GM21515 (cell line): ENCODE results near the gene CLN6.
"Not testable (repeated sequence)": the region's sequence is repeated elsewhere in the genome, so short reads cannot be mapped to it uniquely, and the experiment has no call there.

ENCODE experiments used
- ATAC-seq: cut with Tn5 transposase; IDR thresholded peaks from one replicate; pipeline ENCODE4 v1.9.1; 2021; ENCODE audit not compliant: unreplicated experiment

CLN6 gene

GRCh38 chr15:68256675-68257450, 27.3 kb upstream of the CLN6 start:
- no peak for ATAC-seq

- no peak for ATAC-seq
Measured at GRCh38 chr15:68252925-68253534, 23.5 kb upstream of the CLN6 start.

GRCh38 chr15:68249058-68249713, 19.7 kb upstream of the CLN6 start:
- ATAC-seq: no peak

- ATAC-seq: no peak
Measured at GRCh38 chr15:68244235-68244634, 14.7 kb upstream of the CLN6 start.

GRCh38 chr15:68241088-68241935, 11.8 kb upstream of the CLN6 start:
- no peak for ATAC-seq

GRCh38 chr15:68239025-68239424, 9.5 kb upstream of the CLN6 start:
- ATAC-seq: no peak

GRCh38 chr15:68235022-68235421, 5.5 kb upstream of the CLN6 start:
- ATAC-seq: no peak

GRCh38 chr15:68234520-68234919, 5.0 kb upstream of the CLN6 start:
- ATAC-seq: not testable (repeated sequence)

GRCh38 chr15:68234060-68234459, 4.5 kb upstream of the CLN6 start:
- no peak for ATAC-seq

- ATAC-seq: no peak
Measured at GRCh38 chr15:68232937-68233336, 3.4 kb upstream of the CLN6 start.

- ATAC-seq: no peak
Measured at GRCh38 chr15:68232449-68232848, 2.9 kb upstream of the CLN6 start.

- no peak for ATAC-seq
Measured at GRCh38 chr15:68231102-68231818, 1.7 kb upstream of the CLN6 start.

- no peak for ATAC-seq
Measured at GRCh38 chr15:68230157-68231100, 901 bp upstream of the CLN6 start.

- ATAC-seq: peak; percentile 19
Measured at GRCh38 chr15:68228971-68229385, 550 bp downstream of the CLN6 start.

GRCh38 chr15:68228143-68228970, 1.2 kb downstream of the CLN6 start:
- ATAC-seq: no peak

GRCh38 chr15:68227643-68228142, 1.8 kb downstream of the CLN6 start:
- ATAC-seq: no peak

- not testable (repeated sequence) for ATAC-seq
Measured at GRCh38 chr15:68225442-68225841, 4.1 kb downstream of the CLN6 start.

GRCh38 chr15:68224546-68225250, 4.8 kb downstream of the CLN6 start:
- no peak for ATAC-seq
